HG03039 (cell line): ENCODE measurements around the gene KRTAP12-1.
"Not testable (repeated sequence)": the region's sequence is repeated elsewhere in the genome, so short reads cannot be mapped to it uniquely, and the experiment has no call there.

ENCODE experiments used
- ATAC-seq: cut with Tn5 transposase; IDR thresholded peaks from one replicate; pipeline ENCODE4 v1.9.1; 2021; ENCODE audit warnings: mild to moderate bottlenecking, moderate library complexity; ENCODE audit not compliant: unreplicated experiment

Gene KRTAP12-1

DNA sequence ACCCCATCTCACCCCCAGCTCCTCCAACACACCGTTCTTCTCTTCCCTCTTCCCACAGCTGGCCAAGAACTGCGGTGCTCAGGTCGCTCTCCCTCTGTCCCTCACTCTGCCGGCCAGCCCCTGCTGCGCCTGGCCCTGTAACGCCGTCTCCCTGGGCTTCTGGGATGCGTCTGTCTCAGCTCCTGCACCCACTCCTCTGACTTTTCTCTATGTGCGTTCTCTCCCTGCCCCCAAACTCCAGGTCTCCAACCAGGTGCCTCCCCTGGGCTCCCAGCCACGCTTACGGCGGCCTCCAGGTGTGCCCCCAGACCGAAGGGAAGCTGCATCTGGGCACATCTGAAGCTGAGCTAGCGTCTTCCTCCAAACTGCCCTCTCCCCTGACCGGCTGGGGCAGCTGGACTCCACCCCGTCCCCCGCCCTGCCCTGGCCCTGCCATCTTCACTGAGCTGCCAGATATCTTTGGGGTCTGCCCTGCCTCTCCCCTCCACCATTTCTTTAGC lies 17.6 kb upstream of the KRTAP12-1 start:
- ATAC-seq = no peak

DNA sequence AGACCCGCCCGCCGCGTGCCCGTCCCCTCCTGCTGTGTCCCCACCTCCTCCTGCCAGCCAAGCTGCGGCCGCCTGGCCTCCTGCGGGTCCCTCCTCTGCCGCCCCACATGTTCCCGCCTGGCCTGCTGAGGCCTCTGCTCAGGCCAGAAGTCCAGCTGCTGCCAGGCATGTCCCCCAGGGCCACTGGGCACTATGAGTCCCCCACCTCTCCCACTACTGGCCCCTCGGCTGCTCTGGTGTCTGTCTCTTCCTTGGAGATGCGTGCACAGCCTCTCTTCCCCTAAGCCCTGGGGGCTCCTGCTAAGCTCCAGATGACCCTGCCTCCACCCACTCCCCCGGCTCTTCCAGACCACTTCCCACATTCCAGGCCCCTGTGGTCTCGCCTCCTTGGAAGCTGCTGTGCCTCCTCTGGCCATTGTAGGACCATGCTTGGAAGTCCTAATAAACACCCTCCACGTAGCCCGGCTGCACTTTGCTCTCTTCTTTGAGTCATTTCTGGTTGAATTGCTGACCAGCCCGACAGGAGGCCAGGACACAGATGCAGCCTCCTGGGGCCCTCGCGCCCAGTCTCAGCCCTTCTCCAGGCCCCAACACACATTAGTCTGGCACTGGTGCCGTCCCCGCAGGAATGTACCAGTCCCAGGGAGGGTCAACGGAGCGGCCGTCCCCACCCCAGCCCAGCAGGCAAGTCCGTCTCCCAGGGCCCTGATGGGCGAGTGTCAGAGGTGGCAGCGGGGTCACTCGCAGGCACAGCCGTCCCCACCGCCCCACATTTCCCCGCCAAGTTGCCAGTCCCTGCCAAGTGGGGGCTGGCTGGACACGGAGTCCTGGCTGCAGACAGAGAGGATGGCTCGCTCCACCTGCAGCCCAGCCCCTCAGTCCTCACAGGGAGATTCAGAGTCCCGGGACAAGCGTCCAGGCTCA lies 16.1 kb upstream of the KRTAP12-1 start:
- no peak for ATAC-seq

DNA sequence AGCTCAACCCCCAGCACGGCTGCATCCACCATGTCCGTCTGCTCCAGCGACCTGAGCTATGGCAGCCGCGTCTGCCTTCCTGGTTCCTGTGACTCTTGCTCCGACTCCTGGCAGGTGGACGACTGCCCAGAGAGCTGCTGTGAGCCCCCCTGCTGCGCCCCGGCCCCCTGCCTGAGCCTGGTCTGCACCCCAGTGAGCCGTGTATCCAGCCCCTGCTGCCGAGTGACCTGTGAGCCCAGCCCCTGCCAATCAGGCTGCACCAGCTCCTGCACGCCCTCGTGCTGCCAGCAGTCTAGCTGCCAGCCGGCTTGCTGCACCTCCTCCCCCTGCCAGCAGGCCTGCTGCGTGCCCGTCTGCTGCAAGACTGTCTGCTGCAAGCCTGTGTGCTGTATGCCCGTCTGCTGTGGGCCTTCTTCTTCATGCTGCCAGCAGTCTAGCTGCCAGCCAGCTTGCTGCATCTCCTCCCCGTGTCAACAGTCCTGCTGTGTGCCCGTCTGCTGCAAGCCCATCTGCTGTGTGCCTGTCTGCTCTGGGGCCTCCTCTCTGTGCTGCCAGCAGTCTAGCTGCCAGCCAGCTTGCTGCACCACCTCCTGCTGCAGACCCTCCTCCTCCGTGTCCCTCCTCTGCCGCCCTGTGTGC lies 15.3 kb upstream of the KRTAP12-1 start, which contains the start of gene KRTAP10-12:
Gene KRTAP10-12 (plus strand): TSS at position 1 of the 639 bp plus-strand sequence. CDS start 30 bp downstream, at position 31.
- not testable (repeated sequence) for ATAC-seq

DNA sequence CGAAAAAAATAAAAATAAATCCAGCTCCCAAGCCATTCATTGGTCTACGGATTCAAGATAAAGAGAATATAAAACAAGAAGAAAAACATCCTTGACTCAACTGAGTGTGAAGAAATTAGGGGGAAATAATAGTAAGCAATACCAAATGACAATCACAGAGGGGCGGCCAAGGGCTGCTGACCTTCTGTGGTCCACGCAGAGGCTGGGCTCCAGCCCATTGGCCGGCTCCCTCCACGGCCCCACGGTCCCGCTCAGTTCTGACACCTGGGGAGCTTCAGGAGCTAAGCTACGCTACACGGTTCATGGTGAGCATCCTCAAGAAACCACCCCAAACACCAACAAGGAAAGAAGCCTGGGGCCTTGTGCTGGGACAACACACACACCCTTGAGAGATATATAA lies 14.6 kb upstream of the KRTAP12-1 start:
- ATAC-seq = no peak

DNA sequence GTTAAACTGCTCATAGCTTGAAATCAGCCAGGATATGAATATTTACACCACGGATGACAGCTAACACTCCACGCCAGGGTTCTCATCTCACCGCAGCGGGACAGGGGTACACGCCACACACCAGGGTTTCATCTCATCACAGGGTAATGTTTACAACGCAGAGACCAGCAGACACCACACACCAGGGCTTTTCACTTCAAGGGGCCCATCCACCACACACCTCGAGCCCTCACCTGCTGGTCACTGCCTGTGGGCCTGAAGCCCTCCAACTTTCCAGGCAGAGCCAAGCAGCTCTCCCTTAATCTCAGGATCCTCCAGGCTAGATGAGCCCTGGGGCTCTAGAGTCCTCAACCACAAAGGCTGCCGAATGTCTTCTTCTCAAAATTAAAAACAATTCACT lies 13.7 kb upstream of the KRTAP12-1 start:
- no peak for ATAC-seq

DNA sequence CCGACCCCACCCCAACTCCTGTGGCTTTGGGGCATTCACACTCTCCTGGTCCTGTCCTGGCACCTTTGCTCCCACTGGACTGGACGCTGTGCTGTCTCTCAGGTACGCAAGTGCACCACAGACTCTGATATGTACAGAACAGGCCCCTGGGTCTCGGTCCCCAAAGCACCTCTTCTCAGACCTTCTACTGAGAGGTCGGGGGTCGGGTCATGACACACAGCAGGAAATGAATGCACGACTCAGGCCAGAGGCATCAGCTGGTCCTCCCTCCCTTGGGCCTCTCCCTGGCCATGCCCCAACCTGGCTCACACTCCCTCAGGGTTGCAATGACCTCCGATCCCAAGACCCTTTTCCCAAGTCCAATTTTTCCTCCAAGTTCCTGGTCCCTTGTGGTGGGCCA lies 13.2 kb upstream of the KRTAP12-1 start:
- no peak for ATAC-seq

DNA sequence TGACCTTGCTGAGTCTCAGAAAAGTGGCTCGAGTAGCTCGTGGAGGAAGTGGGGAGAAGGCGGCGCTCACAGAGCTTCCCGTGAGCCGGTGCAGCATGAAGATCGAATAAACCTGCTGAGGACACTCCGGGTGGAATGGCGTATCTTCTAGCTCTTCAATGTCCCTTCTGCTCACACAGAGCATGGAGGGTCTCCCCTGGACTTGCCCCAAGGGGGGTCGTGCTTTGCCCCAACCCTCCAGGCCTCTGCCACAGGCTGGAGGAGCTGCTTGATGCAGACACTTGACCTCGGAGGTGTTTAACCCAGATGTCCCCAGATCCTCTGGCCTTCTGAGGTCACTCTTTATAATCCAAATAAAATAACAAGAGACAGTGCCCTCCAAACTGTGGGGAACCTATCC lies 12.8 kb upstream of the KRTAP12-1 start:
- ATAC-seq = no peak

DNA sequence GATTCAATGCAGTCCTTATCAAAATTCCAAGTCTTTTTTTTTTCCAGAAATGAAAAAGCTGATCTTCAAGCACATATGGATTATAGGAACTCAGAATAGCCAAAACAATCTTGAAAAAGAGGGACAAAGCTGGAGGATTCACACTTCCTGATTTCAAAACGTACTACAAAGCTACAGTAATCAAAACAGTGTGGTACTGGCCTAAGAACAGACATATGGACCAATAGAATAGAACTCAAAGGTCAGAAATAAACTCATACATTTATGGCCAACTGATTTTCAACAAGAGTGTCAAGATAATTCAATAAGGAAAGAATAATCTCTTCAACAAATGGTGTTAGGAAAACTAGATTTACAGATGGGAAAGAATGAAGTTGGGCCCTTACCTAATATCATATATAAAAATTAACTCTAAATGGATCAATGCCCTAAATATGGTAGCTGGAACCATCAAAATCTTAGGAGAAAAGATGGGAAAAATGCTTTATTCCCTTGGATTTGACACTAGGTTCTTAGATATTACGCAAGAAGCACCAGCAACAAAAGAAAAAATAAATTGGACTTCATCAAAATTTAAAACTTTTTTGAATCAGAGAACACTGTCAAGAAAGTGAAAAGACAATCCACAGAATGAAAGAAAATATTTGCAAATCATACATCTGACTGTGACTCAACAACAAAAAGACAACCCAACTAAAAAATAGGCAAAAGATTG lies 11.0 kb upstream of the KRTAP12-1 start:
- ATAC-seq = no peak

DNA sequence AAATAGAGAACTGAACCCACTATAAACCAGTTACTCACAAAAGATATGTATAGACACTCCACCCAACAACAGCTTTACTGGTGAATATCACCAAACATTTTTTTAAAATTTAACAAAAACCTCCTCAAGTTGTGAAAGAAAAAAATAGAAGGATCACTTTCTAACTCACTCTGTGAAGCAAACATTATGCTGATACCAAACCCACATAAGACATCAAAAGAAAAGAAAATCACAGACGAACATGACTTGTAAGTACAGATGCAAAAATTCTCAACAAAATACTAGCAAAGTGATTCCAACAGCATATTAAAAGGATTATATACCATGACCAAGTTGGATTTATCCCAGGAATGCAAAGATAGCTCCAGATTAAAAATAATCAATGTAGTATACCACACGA lies 9.7 kb upstream of the KRTAP12-1 start:
- ATAC-seq = no peak

DNA sequence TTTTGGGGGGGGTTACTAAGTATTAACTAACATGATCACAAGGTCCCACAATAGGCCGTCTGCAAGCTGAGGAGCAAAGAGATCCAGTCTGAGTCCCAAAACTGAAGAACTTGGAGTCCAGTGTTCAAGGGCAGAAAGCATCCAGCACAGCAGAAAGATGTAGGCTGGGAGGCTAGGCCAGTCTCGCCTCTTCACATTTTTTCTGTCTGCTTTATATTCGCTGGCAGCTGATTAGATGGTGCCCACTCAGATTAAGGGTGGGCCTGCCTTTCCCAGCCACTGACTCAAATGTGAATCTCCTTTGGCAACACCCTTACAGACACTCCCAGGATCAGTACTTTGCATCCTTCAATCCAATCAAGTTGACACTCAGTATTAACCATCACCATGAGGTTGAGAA lies 7.8 kb upstream of the KRTAP12-1 start:
- ATAC-seq = not testable (repeated sequence)

DNA sequence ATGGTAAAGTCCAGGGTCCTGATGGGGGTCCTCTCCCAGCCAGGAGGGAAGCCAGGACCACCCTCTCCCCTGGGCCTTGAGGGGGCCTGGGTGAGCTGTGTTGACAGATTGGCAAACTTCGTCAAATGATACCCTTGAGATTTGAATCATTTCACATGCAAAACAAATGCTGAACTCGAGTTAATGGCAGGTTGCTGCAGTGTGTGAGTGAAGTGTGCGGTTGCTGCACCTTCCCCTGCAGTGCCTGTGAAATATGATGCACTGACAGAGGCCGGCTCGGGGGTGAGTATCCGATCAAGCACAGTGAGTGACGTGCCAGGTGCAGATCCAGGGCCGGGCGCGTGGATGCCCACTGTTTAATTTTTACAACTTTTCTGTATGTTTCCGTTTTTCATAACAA lies 5.7 kb upstream of the KRTAP12-1 start:
- no peak for ATAC-seq

DNA sequence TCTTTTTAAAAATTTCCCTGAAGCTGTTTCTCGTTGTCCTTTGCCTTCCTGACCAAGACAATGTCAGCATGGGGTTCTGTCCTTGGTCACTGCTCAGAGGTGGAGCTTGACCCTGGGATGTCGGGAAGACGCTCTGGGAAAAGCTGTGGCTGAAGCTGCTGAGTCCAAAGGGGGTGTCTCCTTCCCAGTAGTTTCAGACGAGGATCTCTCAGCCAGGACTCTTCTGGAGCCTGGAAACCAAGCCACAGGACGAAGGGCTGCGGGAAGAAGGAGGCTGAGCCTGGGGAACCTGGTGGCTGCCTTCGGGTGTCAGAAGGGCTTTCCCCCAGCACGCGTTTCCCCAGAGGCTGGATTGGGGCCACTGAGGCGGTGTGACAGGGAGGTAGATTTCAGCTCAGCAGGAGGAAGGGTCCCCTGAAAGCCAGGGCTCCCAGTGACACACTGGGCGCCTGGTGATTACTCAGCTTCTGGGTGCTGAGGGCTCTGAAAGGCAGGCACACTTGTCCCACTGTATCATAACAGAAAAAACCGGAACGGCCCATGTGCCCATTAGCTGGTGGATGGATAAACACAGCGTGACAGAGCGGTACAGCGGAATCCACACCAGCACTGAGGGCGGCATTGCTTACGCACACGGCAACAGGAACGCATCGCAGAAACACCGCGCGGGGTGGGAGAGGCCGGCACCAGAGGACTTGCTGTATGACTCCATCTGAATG lies 5.0 kb upstream of the KRTAP12-1 start:
- ATAC-seq = no peak

DNA sequence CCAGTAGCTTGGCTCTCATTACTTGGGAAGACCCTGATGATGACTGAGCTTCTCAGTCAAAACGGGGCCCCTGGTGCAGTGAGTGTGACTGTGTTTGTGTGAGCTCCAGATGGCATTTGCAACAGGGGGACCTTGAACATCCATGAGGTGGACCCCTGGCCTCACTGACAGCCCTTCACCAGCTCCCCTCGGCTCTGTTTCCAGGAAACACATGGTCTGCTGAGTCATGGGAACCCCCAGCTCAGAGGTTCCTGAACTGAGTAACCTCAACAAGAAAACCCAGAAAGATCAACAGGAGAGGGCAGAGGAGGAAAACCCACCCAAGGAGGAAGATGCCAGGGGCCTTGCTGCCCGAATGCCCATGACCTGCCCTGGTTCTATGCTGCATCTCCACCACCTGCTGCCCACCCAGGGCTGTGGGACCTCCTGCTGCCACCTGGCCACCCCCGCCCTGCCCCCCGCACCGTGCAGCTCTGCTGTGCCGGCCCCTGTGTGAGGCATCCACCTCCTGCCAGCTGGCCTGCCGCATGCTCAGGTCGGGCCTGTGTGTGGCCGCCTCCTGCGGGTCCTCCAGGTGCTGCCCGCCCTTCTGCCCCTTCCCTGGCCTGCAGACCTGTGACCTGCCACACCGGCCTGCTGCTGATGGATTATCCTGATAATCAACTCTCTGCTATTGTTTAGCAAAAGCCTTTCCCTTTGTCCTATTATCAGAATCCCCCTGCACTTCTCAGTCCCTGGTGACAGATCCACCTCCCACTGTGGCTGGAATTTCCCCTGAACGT lies 4.2 kb upstream of the KRTAP12-1 start:
- ATAC-seq = no peak

DNA sequence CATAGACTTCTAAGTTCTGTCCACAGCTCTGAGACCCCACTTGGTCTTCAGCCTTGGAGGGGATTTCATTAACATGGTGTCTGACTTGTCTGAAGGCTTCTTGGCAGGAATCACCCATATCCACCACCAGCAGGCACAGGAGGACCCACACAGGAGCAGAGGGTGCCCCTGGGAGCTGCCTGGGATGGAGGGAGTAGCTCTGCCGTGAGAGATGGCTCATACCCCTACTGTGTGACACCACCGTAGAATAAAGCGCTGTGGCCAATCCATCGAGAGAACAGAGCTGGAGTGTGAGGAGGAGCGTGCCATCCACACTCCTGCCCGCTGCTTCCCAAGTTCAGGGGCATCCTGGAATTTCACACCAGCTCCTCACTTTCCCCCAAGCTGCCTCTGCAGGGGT lies 3.1 kb upstream of the KRTAP12-1 start:
- not testable (repeated sequence) for ATAC-seq

DNA sequence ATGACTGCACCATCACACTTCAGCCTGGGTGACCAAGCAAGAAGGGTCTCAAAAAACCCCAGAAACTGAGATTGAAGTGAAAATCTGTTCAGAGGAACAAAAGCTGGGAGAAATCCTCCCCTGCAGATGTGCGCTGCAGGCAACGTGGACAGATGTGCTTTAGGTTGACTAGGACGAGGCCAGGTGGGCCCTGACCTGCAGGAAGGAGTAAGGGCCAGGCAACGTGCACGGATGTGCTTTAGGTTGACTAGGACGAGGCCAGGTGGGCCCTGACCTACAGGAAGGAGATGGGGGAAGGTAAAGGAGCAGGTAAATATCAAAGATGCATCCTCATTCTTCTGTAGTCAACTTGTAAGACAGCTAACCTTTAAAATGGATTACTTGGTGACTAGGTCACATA lies 2.5 kb upstream of the KRTAP12-1 start:
- no peak for ATAC-seq

DNA sequence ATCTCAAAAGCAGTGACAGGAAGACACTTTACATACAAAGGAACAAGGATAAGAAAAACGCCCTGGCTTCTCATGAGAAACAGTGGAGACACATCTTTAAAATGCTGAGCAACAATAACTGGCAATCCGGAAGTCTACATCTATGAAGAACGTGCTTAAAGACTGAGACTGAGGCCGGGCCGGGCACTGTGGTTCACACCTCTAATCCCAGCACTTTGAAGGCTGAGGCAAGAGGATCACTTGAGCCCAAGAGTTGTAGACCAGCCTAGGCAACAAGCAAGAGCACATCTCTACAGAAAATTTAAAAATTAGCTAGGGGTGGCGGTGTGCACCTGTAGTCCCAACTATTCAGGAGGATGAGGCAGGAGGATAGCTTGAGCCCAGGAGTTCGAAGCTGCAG lies 2.1 kb upstream of the KRTAP12-1 start:
- no peak for ATAC-seq

DNA sequence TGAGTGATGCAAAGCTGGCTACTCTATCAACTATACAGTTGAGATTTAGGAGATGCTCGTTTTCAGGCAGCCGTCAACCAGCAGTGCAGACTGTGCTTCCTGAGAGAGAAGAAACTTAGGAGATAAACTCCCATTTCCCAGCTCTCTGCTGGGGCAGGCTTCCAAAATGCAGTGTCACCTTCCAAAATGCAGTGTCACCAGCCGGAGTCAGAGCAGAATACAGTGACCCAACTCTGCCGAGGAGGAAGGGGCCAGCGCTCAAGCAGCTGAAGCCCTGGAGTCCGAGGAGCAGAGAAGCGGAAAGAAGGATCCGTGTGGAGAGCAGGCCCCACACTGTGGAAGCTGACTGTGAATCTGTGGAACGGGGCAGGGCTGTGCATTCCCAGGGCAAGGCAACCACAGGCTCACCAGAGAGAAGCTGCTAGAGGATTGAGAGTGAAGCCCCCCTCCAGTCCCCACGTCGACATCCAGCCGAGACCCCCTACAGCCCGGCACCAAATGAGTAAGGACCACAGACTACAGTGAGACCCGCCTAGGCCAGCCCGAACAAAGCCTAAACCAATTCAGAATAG lies 703 bp upstream of the KRTAP12-1 start:
- ATAC-seq = no peak

DNA sequence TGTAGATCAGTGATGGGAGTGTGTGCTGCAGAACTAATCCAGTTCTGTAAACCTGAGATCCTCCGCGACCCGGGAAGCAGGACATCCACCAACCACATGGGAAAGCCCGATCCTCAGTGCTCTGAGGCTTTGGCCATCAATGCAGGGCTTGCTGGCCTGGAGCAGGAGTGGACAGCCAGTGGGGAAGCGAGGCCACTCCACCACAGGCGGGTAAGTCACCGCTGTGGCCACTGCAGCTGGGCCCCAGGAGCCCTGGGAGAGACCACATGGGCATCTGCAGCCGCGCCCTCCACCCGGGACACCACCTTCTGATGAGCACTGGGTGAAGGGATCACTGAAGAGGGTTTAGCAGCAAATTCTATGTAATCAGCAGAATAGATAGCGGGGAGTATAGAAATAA lies 811 bp downstream of the KRTAP12-1 start:
- ATAC-seq = no peak

DNA sequence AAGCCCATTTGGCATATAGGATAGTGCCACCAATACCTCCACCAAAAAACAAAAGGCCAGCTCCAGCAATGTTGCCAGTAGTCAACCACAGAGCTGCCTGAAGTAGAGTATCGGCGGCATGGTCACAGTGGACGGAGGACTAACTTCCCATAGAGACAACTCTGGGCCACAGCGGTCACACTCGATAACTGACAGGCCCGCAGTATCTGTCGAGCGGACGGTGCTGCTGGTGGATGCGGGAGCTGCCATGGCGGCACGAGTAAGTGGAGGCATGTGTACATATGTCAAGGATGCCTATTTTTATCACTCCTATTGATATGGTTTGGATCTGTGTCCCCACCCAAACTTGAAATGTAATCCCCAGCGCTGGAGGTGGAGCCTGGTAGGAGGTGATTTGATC lies 4.1 kb downstream of the KRTAP12-1 start:
- ATAC-seq = no peak

DNA sequence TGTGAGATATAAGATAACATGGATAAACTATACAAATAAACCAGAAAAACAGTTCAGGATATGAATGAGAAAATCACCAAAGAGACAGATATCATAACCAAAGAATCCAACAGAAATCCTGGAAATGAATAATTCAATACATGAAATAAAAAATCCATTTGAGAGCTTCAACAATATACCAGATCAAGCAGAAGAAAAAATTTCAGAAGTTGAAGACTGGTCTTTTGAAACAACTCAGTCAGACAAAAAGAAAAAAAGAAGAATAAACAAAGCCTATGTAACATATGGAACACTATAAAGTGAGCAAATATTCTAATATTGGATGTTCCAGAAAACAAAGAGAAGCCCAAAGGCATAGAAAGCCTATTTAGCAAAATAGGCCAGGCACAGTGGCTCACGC lies 10.1 kb downstream of the KRTAP12-1 start:
- ATAC-seq = no peak
